ENCODE results near the gene MPO. TPM values are rescaled to one million over a fixed set of nuclear protein-coding genes. Genes with fewer than 3 reads are reported as not detected.

Gene MPO
- total and polyA plus RNA-seq, 2 donors (not counting 3 experiments of a cell fraction or from before 2014, with no cell fraction given), result not detected

DNA sequence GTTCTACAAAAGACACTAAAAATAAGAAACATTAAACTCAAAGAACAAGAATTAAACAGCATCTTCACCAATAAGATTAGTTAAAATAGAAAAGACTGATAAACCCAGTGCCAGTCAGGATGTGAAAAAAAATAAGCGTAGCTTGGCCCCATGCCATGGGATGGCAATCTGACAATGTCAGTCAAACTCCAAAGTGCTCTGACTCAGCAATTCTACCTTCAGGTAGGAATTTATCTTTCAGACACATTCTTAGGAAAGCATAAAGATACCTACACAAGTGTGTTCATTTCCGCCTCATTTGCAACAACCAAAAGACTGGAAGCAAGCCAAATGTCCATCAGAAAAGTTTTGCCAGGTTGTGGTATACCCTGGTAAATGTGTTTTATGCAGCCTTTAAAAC, 9.1 kb upstream of the MPO start:
- H3K9me3 ChIP-seq (replicated peaks; ENCODE audit: control insufficient read depth, insufficient read depth, low read length), result no peaks in the 10 kb centered on the region
- no peaks in the 10 kb centered on the region for H3K4me1 ChIP-seq (ENCODE audit: control insufficient read depth, extremely low read depth, insufficient read depth, low read length)
- H3K27me3 ChIP-seq (ENCODE audit: control insufficient read depth in 2 of 2, insufficient read depth in 2 of 2, low read length in 2 of 2), result peaks cover 6 to 19% of the 10 kb centered on the region in 2 experiments
- no peak for DNase-seq (ENCODE audit: low read depth, low spot score)
- no peaks in the 10 kb centered on the region for H3K36me3 ChIP-seq (ENCODE audit: control insufficient read depth in 2 of 2, extremely low read depth in 1 of 2, insufficient read depth in 2 of 2, low read length in 2 of 2)
- H3K79me2 ChIP-seq (ENCODE audit: control insufficient read depth, insufficient read depth, low read length), result no peaks in the 10 kb centered on the region
- intact Hi-C loops (cut with micrococcal nuclease), result no loop called here
- ChIA-PET POLR2A (no interaction called here), CTCF (no interaction called here)
- no peak overlapping the region for H3K4me2 ChIP-seq (ENCODE audit: insufficient read depth, low read length)
- H3K4me3 ChIP-seq (replicated peaks in 1 of 3; ENCODE audit: insufficient read depth in 1 of 3, low read depth in 1 of 3, low read length in 3 of 3), result no peak overlapping the region
- no peak overlapping the region for H2AFZ ChIP-seq (ENCODE audit: low read depth, low read length)
- no TSS peak for BruUV-seq (replicated peaks)
- no peak overlapping the region for H3K9ac ChIP-seq (replicated peaks; ENCODE audit: extremely low read depth, insufficient read depth, low read length)
- dilution Hi-C loops (cut with MboI; ENCODE audit: extremely low pct_ligation_motif_present, low sequenced_read_pairs), result no loop called here
- TF ChIP-seq POLR2AphosphoS5 (IDR thresholded peaks at IDR 0.05; ENCODE audit: insufficient read depth, low read depth, low read length) (no peak), EZH2 (IDR thresholded peaks at IDR 0.05; ENCODE audit: borderline replicate concordance, low read depth, low read length, severe bottlenecking) (no peak), MYC (IDR thresholded peaks at IDR 0.05; ENCODE audit: low read depth, low read length) (no peak), GATA2 (IDR thresholded peaks at IDR 0.05; ENCODE audit: insufficient read depth, insufficient read length, low read depth, low read length) (no peak), FOS (IDR thresholded peaks at IDR 0.05; ENCODE audit: borderline replicate concordance, insufficient read depth, low read length) (no peak), POLR2A (IDR thresholded peaks at IDR 0.05; ENCODE audit: low read depth, low read length) (no peak), JUN (IDR thresholded peaks at IDR 0.05; ENCODE audit: borderline replicate concordance, insufficient read depth, insufficient read length, low read depth) (no peak)
- TF ChIP-seq, protein P1, sequence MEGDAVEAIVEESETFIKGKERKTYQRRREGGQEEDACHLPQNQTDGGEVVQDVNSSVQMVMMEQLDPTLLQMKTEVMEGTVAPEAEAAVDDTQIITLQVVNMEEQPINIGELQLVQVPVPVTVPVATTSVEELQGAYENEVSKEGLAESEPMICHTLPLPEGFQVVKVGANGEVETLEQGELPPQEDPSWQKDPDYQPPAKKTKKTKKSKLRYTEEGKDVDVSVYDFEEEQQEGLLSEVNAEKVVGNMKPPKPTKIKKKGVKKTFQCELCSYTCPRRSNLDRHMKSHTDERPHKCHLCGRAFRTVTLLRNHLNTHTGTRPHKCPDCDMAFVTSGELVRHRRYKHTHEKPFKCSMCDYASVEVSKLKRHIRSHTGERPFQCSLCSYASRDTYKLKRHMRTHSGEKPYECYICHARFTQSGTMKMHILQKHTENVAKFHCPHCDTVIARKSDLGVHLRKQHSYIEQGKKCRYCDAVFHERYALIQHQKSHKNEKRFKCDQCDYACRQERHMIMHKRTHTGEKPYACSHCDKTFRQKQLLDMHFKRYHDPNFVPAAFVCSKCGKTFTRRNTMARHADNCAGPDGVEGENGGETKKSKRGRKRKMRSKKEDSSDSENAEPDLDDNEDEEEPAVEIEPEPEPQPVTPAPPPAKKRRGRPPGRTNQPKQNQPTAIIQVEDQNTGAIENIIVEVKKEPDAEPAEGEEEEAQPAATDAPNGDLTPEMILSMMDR (IDR thresholded peaks at IDR 0.05; ENCODE audit: extremely low read depth in 1 of 2, insufficient read depth in 1 of 2, low read depth in 1 of 2, low read length in 2 of 2), result no peak
- TF ChIP-seq, protein P2, sequence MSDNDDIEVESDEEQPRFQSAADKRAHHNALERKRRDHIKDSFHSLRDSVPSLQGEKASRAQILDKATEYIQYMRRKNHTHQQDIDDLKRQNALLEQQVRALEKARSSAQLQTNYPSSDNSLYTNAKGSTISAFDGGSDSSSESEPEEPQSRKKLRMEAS (IDR thresholded peaks at IDR 0.05; ENCODE audit: insufficient read depth, insufficient read length), result no peak
- no peaks in the 10 kb centered on the region for H3K9me1 ChIP-seq (replicated peaks; ENCODE audit: control insufficient read depth, extremely low read depth, insufficient read depth, low read length)
- FAIRE-seq, result no peak
- no peaks in the 10 kb centered on the region for H4K20me1 ChIP-seq (replicated peaks; ENCODE audit: control insufficient read depth, extremely low read depth, insufficient read depth, low read length)
- no peak overlapping the region for H3K27ac ChIP-seq (ENCODE audit: insufficient read depth, low read depth, low read length)

Data from endothelial cell of umbilical vein (primary cell).